GM21528 (cell line): ENCODE data around the gene PPP1R2.

Experiments
- ATAC-seq: cut with Tn5 transposase; IDR thresholded peaks from one replicate; pipeline ENCODE4 v1.9.1; 2021; ENCODE audit warnings: mild to moderate bottlenecking, moderate library complexity; ENCODE audit not compliant: unreplicated experiment, low FRiP score

The PPP1R2 gene

DNA sequence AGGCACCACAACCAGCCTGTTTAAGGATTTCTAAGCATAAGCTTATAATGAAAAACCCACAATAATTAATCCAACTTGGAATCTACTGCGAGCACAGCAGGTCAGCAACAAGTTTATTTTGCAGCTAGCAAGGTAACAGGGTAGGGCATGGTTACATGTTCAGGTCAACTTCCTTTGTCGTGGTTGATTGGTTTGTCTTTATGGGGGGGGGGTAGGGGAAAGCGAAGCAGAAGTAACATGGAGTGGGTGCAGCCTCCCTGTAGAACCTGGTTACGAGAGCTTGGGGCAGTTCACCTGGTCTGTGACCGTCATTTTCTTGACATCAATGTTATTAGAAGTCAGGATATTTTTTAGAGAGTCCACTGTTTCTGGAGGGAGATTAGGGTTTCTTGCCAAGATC, 25.5 kb upstream of the PPP1R2 start:
- ATAC-seq = no peak

DNA sequence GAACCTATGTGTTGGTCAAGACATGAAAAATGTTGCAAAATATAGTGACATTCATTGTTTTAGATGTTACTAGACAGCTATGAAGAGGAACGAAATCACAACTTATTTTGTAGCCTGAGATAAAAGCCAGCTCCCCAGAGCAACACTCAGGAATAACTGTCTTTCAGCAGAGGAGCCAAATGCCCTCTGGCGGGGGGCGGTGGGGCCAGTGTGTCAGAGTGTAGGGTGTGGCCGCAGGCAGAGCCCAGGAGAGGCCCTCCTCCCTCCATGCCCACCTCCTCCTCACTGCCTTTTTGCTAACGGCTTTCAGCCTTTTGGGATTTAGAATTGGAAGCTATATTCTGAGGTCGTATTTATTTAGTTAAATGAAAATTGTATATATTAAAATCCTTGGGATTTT, 23.7 kb upstream of the PPP1R2 start:
- ATAC-seq = no peak

GRCh38 chr3:195565716-195566115, 22.6 kb upstream of the PPP1R2 start:
- no peak for ATAC-seq

- ATAC-seq = no peak
Observed at GRCh38 chr3:195563317-195563716, 20.2 kb upstream of the PPP1R2 start.

GRCh38 chr3:195559723-195560409, 16.7 kb upstream of the PPP1R2 start:
- no peak for ATAC-seq

DNA sequence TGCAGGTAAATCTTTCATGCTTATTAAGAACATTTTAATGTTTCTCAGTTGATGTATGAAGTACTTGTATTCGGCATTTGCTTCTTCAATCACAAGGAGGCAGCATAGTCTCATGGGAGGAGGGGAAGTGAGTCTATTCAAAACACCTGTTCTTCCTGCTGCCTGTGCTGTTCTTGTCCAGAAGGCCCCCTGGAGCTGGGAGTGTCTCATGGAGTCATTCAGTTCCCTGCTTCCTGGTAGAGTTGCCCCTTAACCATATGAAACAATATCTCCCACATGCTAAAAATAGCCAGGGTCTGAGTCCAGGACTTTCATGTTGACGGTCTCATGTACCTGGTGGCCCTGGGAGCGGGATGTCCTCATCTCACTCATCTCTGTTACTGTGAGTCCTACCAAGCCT, 15.5 kb upstream of the PPP1R2 start:
- no peak for ATAC-seq

GRCh38 chr3:195557322-195557721, 14.2 kb upstream of the PPP1R2 start:
- no peak for ATAC-seq

DNA sequence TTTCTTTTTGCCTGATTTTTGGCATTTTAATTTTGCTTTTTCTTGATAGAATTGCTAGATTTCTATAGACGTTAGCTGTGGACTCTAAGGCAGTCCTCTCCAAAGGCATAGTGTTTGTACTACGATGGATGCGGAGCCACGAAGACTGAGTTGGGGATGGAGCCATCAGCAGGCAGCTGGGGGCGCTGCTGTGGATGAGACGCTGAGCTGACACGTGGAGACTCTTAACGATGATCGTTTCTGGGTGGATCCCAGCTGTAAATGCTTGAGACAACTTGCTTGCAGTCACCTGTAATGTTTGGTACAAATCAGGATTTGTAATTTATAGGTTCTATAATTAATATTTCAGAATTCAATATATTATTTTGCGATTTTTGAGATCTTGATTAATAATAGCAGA, 13.3 kb upstream of the PPP1R2 start:
- no peak for ATAC-seq

GRCh38 chr3:195555110-195555509, 12.0 kb upstream of the PPP1R2 start:
- ATAC-seq = no peak

DNA sequence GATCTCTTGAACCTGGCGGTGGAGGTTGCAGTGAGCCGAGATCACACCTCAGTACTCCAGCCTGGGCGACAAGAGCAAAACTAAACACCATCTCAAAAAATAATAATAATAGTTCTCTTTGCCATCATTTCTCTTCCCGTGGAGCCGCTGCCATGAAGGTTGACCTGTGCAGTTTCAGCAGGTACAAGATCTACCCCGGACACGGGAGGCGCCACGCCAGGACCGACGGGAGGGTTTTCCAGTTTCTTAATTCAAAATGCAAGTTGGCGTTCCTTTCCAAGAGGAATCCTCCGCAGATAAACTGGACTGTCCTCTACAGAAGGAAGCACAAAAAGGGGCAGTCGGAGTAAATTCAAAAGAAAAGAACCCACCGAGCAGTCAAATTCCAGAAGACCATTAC, 11.3 kb upstream of the PPP1R2 start:
- ATAC-seq = no peak

DNA sequence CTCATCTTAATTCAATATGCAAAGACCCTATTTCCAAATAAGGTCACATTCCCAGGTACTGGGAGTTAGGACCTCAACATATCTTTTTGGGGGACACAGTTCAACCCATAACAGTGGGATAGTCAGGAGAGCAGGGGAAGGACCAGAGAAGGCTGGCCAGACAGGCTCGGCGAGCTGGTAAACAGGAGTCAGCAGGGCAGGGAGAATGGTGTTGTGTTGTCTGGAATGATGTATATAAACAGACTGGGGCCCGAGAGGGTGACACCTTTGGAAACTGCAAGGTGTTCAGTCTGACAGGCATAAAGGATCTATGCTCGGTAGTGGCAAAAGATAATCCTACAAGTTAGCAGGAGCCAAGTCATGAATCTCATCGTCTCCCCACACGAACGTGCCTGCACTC, 10.1 kb upstream of the PPP1R2 start:
- ATAC-seq = no peak

DNA sequence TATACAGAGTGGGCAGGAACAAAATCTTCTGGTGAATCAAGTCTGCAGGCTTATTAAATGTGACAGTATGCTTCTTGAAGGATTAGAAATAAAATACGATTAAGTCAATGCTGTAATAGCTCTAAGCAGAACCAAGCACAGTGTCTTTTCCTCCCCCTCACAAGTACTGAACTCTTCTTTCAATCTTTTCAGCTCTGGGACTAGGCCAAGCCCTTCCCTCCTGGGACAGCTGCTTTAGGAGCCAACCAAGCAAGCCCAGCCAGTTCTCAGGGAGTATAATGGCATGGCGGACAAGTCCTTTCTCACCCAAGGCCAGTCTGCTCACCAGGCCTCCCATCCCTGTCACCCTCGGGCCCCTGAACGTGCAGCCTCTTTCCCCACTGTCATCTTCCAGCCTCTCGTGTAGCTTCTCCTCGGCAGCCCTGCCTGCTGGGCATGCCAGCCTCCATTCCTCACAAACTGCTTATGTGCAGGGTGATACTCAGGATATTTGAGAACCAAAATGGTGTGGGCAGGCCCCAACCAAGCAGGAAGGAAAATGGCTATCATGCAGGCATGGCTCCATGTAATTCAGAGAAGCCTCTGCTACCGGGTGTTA, 8.4 kb upstream of the PPP1R2 start:
- no peak for ATAC-seq

GRCh38 chr3:195550723-195551122, 7.6 kb upstream of the PPP1R2 start:
- no peak for ATAC-seq

- peak; percentile 57 for ATAC-seq
Observed at GRCh38 chr3:195549931-195550519, 6.9 kb upstream of the PPP1R2 start.

DNA sequence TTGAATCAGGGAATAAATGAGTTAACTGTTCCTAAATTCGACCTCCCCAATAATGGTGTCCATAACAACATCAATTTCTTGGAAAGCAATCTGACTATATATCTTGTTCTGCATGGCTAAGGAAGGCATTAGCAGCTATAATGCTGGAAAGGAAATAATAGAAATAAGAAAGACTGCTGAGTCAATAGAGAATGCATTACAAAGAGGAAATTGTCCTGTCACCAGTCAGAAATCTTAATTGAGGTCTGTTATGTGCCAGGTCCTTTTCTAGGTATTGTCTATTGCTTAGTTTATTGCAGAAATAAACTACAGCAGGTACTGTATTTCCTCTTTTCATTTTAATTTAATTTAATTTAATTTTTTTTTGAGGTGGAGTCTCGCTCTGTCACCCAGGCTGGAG, 5.9 kb upstream of the PPP1R2 start:
- no peak for ATAC-seq

- no peak for ATAC-seq
Observed at GRCh38 chr3:195548501-195548900, 5.4 kb upstream of the PPP1R2 start.

- no peak for ATAC-seq
Observed at GRCh38 chr3:195548006-195548405, 4.9 kb upstream of the PPP1R2 start.

DNA sequence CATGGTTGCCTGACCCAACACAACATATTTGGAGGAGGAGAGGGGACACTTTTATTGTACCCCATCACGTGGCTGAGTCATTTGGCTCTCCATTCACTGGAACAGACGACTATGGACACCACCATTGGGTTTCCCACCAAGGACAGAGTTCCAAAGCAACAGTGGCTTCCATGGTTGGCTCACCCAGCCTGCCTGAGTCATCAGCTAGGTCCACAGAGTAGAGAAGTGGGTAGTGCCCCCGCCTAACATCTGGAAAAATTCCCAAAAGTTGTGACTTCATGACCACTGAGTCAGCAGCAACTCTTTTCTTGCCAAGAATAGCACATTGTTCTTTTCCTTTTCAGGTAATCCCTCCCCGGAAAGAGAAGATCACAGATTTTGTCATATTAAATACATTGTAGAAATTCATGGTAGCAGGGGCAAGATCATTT, 3.0 kb upstream of the PPP1R2 start:
- no peak for ATAC-seq

GRCh38 chr3:195544634-195545033, 1.5 kb upstream of the PPP1R2 start:
- ATAC-seq = no peak

GRCh38 chr3:195544230-195544536, 1.1 kb upstream of the PPP1R2 start:
- no peak for ATAC-seq

GRCh38 chr3:195543500-195544229, 540 bp upstream of the PPP1R2 start:
- peak; percentile 6 for ATAC-seq

DNA sequence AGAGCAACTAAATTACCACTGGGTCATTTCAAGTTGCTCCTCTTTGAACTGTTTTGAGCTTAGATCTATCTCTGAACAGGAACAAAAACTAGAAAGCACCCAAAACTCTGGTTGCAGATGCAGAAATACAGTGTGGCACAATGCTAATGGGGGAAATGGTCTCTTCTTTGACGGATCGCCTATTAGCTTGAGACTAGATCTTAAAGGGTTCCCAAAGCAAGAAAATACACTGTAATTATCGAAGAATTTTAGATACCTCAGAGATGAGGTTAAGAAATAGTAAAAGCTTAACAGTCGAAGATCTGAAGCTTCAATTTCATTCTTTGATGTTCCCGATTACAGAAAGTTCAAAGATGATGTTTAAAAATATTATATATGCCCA, 818 bp downstream of the PPP1R2 start:
- ATAC-seq = no peak
